HG03469 (cell line): ENCODE measurements around the gene SLC25A24.
"Not testable (repeated sequence)": the region's sequence is repeated elsewhere in the genome, so short reads cannot be mapped to it uniquely, and the experiment has no call there.

ENCODE experiments used
- ATAC-seq: cut with Tn5 transposase; IDR thresholded peaks from one replicate; pipeline ENCODE4 v1.9.1; 2021; ENCODE audit warnings: mild to moderate bottlenecking, moderate library complexity, moderate number of reproducible peaks; ENCODE audit not compliant: unreplicated experiment

SLC25A24 gene

DNA sequence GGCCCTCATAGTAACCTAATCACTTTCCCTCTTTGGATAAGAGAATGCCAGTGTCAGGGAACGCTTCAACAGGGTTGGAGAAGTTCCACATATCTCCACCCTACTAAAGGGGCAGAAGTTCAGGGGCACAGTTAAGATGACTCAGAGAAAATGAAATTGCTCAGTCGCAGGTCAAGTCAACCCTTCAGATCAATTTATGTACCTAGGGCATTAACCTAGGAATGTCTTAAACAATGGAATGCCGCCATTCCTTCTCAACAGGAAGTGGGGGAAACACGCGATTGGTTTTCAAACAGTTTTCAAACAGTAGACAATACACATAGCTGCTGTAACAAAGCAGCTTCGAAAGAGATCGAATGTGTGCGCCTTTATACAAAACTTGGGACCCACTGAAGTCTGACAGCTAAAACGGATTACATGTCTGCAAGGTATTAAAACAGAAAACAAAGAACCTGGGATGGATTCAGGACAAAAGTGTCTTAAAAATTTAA lies 897 bp downstream of the SLC25A24 start:
- ATAC-seq, result no peak

DNA sequence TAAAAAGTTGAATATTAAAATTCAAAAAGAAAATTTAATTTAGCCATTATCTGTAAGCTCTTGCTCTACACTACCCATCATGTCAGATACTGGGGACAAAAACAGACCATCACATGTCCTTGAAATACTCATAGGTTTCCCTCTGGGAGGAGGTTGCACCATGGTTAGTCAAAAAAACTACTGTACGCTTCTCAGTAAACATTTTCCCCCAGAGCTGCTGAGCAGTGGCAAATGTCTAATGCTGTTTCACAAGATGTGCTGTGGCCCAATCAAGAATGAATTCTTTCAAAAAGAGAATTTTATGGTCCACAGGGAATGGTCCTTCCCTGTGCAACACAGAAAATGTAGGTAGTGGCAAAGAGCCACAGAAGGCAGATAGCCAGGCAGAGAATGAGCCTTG lies 6.1 kb downstream of the SLC25A24 start:
- no peak for ATAC-seq

DNA sequence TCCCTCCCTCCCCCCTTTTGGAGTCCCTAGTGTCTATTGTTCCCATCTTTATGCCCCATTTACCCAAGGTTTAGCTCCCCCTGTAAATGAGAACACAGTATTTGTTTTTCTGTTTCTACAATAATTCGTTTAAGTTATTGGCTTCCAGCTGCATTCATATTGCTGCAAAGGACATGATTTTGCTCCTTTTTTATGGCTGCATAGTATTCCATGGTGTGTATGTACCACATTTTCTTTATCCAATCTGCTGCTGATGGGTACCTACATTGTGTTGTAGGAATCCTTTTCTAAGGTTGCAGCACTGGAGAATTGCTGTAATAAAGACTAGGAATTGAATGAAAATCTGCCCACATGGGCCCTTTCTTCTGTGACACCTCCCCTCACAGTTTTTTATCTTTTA lies 6.8 kb downstream of the SLC25A24 start:
- ATAC-seq, result no peak

DNA sequence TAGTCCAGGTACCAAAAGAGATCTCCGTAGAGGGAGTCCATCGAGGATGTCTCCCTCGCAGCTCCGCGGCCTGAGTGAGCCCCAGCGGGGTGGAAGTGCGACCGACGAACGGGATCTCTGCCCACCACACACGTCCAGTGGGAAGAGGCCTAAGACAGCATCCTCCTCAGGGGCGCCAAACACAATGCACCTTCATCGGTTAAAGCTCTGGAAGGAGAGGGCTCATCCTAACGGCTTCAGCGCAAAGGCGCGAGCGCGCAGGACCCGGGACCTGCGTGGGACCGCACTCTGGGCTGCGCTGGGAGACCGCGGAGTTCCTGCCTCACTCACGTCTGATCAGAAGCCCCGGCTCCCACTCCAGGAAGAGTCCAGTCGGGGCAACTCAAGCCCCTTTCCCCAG lies 7.6 kb downstream of the SLC25A24 start:
- no peak for ATAC-seq

DNA sequence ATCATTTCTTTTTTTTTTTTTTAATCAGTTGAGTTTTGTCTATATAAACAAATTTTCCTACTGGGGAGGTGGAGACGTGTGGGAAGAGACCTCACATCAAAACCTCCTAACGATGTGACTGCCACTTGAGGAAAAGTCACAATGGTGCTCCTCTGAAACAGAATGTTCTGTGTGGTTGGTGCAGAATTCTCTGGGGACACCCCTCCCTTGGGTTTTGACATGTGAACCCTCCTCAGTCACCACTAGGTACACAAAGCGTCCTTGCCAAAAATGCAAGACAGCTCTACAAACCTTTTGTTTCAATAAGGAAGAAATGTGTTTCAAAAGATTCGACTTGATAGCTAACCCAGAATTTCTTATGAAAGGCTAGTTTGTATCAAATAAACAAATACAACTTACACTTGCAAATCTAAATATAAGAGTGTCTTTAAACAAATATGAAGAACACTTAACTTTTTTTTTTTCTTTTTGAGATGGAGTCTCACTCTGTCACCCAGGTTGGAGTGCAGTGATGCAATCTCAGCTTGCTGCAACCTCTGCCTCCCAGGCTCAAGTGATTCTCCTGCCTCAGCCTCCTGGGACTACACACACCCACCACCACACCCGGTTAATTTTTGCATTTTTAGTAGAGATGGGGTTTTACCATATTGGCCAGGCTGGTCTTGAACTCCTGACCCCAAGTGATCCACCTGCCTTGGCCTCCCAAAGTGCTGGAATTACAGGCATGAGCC lies 9.3 kb downstream of the SLC25A24 start:
- ATAC-seq, result no peak

DNA sequence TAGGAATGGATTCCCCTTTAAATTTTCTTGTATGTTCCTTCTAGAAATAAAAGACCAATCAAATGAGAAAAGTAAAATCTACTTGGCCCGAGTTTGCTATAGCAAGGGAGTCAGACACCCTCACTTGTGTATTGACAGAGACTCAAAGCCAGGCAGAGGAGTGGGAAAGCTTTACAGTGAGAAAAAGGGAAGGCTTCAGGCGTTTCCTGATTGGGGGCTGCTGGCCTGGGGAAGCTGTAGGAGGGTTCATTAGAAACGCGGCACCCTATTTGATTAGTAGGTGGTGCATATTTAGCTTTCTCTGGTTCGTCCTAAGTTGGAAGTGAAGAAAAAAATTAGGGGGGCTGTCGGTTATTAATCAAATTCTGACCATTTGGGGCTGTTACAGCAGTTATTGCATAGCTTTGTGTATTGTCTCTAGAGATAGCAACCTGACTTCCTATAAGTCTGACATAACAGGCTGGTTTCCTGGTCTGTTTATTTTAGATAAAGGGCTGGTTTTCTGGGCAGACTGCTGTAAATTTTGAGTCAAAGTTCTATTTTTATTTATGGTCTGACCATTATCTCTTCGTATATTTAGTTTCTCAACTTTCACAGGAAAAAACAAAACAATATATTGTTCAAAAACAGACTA lies 10.0 kb downstream of the SLC25A24 start:
- no peak for ATAC-seq

DNA sequence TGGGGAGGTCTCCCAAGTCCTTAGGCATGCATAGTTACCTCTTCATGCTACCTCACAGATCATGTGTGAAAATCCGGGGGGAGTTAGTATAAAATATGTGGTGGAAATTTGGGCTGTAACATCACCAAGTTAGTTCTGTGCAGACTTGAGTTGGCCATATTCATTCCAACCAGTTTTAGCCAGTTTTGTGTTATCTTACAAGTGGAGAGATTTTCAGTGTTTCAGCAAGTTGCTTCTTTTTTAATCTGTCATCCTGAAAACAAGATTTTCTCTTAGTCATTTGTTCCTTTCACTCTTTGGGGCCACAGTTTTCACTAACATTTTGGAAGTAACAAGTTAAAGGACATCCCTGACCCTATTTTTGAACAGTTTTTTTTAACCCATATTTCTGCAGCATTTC lies 11.3 kb downstream of the SLC25A24 start:
- no peak for ATAC-seq

DNA sequence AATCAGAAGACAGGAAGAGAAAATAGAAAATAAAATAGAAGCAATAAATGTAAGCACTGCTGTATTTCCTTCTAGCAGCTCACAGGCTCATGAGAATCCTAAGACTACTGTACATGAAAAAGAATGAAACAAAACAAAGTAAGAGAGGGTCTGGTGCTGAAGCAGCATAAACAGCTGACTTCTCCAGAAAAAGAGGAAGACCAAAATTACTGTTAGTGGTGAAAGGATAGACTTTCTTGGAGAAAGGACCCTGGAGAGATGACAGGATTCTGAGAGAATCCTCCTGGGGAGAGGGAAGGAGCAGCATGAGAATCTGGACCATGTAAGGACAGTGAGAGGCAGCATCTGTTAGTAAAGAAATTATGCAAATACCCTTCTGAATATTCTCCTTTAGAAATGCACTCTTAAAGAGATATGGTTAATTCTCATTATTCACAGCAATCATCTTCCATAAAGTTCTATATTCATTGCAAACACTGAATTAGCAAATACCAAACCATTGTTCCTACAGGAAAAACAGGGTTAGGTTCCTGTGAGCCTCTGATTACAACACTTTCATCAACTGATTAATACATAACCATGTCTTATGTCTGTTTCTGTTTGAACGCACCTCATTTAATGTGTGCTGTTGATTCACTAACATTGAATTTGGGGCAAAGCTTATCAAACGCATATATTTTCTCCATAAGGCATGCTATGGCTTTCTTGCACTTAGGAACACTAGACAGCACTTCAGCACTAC lies 17.0 kb downstream of the SLC25A24 start:
- no peak for ATAC-seq

DNA sequence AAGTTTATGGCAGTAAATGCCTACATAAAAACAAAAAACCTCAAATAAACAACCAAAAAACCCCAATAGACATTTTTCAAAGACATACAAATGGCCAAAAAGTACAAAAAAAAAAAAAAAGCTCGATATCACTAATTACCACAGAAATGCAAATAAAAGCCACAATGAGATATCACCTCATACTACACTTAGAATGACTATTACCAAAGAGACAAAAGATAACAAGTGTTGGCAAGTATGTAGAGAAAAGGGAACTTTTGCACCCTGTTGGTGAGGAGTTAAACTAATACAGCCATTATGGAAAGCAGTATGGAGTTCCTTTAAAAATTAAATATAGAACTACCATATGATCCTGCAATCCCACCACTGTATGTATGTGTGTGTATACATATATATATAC lies 21.1 kb downstream of the SLC25A24 start:
- ATAC-seq, result no peak

DNA sequence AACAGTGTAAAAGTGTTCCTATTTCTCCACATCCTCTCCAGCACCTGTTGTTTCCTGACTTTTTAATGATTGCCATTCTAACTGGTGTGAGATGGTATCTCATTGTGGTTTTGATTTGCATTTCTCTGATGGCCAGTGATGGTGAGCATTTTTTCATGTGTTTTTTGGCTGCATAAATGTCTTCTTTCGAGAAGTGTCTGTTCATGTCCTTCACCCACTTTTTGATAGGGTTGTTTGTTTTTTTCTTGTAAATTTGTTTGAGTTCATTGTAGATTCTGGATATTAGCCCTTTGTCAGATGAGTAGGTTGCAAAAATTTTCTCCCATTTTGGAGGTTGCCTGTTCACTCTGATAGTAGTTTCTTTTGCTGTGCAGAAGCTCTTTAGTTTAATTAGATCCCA lies 37.7 kb downstream of the SLC25A24 start:
- ATAC-seq, result not testable (repeated sequence)

DNA sequence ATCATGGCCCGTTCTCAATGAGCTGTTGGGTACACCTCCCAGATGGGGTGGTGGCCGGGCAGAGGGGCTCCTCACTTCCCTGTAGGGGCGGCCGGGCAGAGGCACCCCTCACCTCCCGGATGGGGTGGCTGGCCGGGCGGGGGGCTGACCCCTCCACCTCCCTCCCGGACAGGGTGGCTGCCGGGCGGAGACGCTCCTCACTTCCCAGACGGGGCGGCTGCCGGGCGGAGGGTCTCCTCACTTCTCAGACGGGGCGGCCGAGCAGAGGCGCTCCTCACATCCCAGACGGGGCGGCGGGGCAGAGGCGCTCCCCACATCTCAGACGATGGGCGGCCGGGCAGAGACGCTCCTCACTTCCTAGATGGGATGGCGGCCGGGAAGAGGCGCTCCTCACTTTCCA lies 40.2 kb downstream of the SLC25A24 start:
- ATAC-seq, result not testable (repeated sequence)

DNA sequence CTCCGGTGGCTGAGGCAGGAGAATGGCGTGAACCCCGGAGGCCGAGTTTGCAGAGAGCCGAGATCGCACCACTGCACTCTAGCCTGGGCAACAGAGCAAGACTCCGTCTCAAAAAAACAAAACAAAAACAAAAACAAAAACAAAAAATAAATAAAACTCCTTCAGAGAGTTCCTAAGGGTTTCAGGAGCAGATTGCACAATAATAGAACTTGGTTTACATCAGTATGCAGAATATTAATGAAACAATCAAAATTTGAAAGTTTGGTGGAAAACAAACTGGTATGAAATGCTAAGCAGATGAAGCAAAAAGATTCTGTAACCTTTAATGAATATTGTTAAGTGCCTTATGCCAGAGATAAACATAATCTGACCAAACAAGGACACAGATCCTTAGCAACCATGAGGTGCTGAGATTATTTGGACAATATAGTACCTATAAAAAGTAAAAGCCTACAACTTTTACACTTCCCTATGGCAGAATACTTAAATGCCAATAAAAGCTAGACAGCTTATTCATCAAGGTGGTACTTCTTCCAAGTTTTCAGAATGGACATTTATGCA lies 41.2 kb downstream of the SLC25A24 start:
- no peak for ATAC-seq

DNA sequence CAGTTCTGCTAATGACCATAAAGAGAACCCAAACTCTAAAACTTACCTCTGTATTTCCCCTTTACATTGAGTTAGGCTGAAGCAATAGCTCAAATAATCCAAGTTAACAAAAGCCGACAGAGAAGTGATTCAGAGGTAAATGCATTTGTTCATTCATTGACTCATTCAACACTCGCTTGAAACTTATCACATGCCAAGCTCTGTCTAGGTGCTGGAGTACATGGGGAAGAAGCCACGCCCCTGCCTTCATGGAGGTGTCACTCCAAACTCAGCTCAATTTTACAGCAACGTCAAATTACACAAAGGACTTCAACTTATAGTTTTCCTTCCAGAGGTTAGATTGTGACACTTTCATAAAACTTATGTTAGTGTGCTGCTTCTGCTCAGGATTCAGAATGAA lies 45.8 kb downstream of the SLC25A24 start:
- ATAC-seq, result no peak

DNA sequence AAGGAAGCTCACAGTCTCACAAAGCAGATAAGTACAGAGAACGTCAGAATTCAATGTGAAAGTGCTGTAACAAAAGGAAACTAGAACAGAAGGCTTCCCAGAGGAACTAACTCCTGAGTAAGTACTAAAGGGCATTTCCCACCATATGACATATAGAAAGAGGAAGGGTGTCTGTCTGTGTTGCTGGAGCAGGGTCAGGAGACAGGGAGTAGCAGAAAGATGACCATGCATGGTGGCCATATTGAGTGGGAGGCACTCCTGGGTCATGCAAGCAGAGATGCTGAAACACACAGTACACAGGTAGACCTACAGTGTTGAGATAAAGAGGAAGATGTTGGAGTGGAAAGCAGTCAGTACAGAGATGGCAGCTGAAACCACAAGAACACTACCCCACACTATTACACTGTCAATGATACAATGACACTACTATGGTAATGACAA lies 47.3 kb downstream of the SLC25A24 start:
- no peak for ATAC-seq

DNA sequence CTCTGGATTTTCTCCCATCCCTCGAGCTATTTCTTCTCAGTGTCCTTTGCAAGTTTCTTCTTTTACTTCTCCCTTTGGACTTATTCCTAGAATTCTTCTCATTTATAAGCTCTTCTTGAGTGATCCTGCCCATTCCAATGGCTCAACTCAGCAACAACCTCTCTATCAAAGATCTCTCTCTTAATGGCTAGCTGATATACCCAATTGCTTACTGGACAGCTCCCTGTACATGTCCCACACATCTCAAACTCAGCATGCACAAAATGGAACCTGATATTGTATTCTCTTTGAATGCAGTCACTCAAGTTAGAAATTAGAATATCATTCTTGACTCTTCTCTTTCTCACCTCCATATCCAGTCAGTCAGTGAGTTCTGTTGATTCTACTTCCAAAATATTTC lies 48.6 kb downstream of the SLC25A24 start:
- ATAC-seq, result no peak

DNA sequence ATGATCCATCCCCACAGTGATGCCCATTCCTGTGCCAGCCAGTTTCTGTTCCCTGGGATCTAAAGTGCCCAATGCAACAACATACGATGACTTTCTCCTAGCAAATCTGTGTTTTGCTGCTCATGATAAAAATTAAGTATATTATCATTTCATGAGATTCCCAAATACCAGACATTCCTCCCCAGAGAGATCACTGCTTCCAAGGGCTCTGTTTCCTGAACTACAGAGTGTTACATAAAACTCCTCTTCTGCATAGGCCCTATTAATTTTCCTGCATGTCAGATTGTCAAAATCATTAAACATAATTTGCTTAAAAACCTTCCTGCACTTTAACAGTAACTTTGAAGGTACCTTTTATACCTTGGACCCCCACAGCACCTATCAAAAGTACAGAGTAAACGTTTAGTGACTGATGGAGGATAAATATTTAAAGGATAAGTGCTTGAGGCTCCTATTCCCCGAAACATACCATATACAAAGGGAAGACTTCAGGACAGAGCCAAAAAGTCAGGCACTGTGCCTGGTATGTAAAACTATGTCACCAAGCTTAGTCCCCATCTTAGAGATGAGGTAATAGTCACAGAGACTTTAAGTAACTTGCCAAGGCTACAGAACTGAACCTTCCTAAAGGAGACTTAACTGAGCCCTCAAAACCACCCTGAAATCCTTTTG lies 50.2 kb downstream of the SLC25A24 start:
- ATAC-seq, result no peak

DNA sequence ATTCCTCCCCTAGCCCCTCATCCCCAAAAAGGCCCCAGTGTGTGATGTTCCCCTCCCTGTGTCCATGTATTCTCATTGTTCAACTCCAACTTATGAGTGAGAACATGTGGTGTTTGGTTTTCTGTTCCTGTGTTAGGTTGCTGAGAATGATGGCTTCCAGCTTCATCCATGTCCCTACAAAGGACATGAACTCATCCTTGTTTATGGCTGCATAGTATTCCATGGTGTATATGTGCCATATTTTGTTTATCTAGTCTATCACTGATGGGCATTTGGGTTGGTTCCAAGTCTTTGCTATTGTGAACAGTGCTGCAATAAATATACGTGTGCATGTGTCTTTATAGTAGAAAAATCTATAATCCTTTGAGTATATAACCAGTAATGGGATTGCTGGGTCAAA lies 55.6 kb downstream of the SLC25A24 start:
- not testable (repeated sequence) for ATAC-seq

DNA sequence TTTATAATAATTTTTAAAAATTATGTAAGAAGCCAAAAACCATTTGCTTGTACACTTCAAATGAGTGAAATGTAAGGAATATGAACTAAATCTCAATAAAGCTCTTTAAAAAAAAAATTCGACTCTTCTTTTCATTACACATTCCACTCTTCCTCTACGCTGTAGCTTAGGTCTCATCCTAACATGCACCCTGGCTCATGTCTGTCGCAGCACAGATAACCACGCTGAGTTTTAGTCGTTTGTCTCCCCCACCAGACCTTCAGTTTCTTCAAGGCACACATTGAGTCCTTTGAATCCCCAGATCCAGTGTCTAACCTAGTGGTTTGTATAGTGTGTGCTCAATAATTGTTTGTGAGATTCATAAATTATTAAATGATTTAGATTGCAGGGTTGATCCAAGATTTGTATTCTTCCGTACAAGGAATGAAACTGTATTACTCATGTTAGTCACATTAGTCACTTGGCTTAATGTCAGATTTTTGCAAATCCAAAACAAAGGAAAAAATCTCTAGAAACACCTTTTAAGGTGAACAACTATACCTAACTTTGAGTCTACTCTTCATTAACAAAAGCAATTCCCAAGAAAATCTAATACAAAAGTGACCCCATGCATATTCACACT lies 57.3 kb downstream of the SLC25A24 start:
- ATAC-seq, result no peak

DNA sequence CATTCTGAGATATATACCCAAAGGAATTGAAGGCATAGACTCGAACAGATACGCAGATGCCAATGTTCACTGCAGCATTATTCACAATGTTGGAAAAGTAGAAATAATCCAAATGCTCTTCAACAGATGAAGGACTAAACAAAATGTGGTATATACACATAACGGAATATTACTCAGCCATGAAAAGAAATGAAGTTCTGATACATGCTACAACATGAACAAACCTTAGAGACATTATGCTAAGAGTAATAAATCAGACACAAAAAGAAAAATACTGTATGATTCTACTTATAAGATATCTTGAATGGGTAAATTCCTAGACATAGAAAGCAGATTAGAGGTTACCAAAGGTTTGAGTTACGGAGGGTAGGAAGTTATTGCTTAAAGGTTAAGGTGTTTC lies 57.9 kb downstream of the SLC25A24 start:
- ATAC-seq, result no peak

DNA sequence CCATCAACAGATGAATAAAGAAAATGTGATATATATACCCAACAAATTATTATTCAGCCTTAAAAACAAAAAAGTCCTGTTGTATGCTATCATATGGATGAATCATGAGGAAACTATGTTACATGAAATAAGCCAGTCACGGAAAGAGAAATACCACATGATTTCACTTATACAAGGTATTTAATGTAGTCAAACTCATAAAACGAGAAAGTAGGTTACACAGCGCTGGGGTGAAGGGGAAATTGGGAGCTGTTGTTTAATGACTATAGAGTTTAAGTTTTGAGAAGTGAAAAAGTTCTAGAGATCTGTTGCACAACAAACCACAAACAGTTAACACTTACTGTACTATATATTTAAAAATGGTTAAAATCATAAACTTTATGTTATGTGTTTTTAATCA lies 58.5 kb downstream of the SLC25A24 start:
- ATAC-seq, result no peak

DNA sequence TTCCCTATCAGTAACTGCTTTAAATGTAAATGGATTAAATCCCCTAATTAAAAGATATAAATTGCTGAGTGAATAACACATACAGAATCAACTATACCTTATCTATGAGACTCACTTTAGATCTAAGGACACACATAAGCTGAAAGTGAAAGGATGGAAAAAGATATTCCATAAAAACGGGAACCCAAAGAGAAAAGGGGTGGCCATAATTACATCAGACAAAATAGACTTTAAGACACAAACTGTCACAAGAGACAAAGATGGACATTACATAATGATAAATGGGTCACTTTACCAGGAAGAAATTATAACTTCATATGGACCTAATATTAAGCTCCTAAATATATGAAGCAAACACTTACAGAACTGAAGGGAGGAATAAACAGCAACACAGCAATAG lies 59.2 kb downstream of the SLC25A24 start:
- ATAC-seq, result no peak
